ENCODE data around the gene KRT32. TPM values are rescaled to one million over a fixed set of nuclear protein-coding genes. Genes with fewer than 3 reads are reported as not detected.
A peak's percentile ranks its signal among the peaks of the same experiment; 100 is the strongest.

Gene KRT32
- total and polyA plus RNA-seq, 9 of the 15 experiments (the other 6 are each of a cell fraction or from before 2014, with no cell fraction given) = not detected

DNA sequence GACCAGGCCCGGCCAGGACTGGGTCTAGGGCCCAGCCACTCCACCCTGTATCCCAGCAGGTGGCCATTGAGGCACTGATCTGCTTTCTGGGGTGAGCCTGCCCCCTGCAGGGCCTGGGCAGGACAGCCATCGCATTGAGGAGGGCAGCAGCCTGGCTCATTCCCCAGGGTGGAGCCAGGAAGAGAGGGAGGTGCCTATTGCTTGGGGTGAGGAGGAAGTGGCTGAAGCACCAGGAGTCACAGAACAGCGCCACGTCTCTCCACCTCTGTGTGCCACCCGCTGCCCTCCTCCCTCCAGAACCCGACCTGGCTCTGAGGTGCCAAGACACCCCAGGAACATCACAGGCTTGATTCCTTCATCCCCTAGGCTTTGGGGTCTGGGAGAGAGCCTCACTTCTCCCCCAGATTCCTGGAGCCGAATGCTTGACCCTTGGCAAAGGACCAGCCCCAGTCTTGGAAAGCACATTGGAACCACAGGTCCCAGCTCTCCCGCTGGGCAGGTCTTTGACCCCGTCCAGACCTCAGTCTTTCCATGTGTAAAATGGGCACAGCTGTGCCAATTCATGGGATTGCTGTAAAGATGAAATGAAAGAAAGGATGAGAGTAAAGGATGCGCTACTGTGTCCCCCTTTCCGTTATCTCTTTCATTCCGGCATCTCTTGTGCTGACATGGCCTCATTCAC lies 29.8 kb upstream of the KRT32 start (continued):
- TF ChIP-seq, protein P1, sequence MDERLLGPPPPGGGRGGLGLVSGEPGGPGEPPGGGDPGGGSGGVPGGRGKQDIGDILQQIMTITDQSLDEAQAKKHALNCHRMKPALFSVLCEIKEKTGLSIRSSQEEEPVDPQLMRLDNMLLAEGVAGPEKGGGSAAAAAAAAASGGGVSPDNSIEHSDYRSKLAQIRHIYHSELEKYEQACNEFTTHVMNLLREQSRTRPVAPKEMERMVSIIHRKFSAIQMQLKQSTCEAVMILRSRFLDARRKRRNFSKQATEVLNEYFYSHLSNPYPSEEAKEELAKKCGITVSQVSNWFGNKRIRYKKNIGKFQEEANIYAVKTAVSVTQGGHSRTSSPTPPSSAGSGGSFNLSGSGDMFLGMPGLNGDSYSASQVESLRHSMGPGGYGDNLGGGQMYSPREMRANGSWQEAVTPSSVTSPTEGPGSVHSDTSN (CRISPR knock-in tag; IDR thresholded peaks at IDR 0.05; ENCODE audit: low read depth) = no peak
- TF ChIP-seq, protein P1 (tag; conservative IDR thresholded peaks at IDR 0.05; ENCODE audit: low read depth) = no peak
- TF ChIP-seq SMARCC2 (IDR thresholded peaks at IDR 0.05; ENCODE audit: low read depth) (no peak), RFX7 (CRISPR knock-in tag; IDR thresholded peaks at IDR 0.05) (no peak), PPARD (CRISPR knock-in tag; IDR thresholded peaks at IDR 0.05) (no peak), BDP1 (IDR thresholded peaks at IDR 0.05; ENCODE audit: insufficient read depth, insufficient read length) (no peak), SP2 (IDR thresholded peaks at IDR 0.05; ENCODE audit: extremely low read depth, low read depth, low read length, poor library complexity, severe bottlenecking) (no peak), ZNF583 (CRISPR knock-in tag; IDR thresholded peaks at IDR 0.05) (no peak), BRF1 (IDR thresholded peaks at IDR 0.05; ENCODE audit: borderline replicate concordance, extremely low read depth, insufficient read length) (no peak), TOE1 (IDR thresholded peaks at IDR 0.05; ENCODE audit: borderline replicate concordance) (no peak), TOE1 (CRISPR knock-in tag; IDR thresholded peaks at IDR 0.05; ENCODE audit: borderline replicate concordance, low read depth) (no peak), POLR2H (tag; IDR thresholded peaks at IDR 0.05; ENCODE audit: low read depth) (no peak), JUND (IDR thresholded peaks at IDR 0.05; ENCODE audit: borderline replicate concordance, low read depth, low read length) (peak; percentile 50; the same call in 1 of the 2 replicates), JUND (tag; IDR thresholded peaks at IDR 0.05; ENCODE audit: borderline replicate concordance, low read depth, low read length) (no peak; the same call in 2 of the 3 replicates), RFX1 (IDR thresholded peaks at IDR 0.05) (no peak), NRF1 (conservative IDR thresholded peaks at IDR 0.05 in 1 of 2, IDR thresholded peaks at IDR 0.05 in 1 of 2) (peak in 1 of 2 experiments; percentile 35; a peak in 1 of 4 replicates), ILF3 (IDR thresholded peaks at IDR 0.05; ENCODE audit: borderline replicate concordance) (no peak), PHF21A (IDR thresholded peaks at IDR 0.05; ENCODE audit: borderline replicate concordance, low read depth) (0 out of 2 replicates have a peak, but pooled peaks have one; percentile 23), ZNF140 (CRISPR knock-in tag; IDR thresholded peaks at IDR 0.05) (no peak), NFYB (IDR thresholded peaks at IDR 0.05; ENCODE audit: extremely low read depth, insufficient read length) (no peak)
- TF ChIP-seq, protein P2, sequence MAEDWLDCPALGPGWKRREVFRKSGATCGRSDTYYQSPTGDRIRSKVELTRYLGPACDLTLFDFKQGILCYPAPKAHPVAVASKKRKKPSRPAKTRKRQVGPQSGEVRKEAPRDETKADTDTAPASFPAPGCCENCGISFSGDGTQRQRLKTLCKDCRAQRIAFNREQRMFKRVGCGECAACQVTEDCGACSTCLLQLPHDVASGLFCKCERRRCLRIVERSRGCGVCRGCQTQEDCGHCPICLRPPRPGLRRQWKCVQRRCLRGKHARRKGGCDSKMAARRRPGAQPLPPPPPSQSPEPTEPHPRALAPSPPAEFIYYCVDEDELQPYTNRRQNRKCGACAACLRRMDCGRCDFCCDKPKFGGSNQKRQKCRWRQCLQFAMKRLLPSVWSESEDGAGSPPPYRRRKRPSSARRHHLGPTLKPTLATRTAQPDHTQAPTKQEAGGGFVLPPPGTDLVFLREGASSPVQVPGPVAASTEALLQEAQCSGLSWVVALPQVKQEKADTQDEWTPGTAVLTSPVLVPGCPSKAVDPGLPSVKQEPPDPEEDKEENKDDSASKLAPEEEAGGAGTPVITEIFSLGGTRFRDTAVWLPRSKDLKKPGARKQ (CRISPR knock-in tag; IDR thresholded peaks at IDR 0.05) = no peak
- TF ChIP-seq, protein P3, sequence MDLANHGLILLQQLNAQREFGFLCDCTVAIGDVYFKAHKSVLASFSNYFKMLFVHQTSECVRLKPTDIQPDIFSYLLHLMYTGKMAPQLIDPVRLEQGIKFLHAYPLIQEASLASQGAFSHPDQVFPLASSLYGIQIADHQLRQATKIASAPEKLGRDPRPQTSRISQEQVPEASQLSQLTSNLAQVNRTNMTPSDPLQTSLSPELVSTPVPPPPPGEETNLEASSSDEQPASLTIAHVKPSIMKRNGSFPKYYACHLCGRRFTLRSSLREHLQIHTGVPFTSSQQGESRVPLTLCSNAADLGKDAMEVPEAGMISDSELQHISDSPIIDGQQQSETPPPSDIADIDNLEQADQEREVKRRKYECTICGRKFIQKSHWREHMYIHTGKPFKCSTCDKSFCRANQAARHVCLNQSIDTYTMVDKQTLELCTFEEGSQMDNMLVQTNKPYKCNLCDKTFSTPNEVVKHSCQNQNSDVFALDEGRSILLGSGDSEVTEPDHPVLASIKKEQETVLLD (IDR thresholded peaks at IDR 0.05) = no peak
- TF ChIP-seq, protein P4, sequence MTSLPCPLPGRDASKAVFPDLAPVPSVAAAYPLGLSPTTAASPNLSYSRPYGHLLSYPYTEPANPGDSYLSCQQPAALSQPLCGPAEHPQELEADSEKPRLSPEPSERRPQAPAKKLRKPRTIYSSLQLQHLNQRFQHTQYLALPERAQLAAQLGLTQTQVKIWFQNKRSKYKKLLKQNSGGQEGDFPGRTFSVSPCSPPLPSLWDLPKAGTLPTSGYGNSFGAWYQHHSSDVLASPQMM (CRISPR knock-in tag; IDR thresholded peaks at IDR 0.05) = no peak
